ENCODE measurements around the gene MAST4.

The MAST4 gene

DNA sequence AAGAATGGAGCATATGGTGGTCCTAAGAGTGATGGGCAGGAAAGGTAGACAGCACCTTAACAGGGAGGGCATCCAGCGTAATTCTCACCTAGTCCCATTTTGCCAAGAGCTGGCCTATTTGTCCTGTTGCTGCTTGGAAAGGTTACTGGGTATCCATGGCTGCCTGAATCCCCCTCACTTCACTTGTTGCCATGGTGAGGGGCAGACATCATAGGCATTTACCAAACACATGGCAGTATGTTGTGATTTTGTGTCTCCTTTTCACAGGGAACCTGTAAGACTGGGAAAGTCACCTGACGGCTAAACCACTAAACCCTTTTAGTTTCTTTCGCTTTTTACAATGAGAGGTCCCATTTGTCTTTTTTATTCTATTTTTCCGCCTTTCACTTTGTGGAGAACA is 373.3 kb downstream of the MAST4 start:
- H3K27ac ChIP-seq (ENCODE audit: poor library complexity, severe bottlenecking): no peak overlapping the region
- H3K4me3 ChIP-seq (ENCODE audit: severe bottlenecking): no peak overlapping the region
- no peaks in the 10 kb centered on the region for H3K27me3 ChIP-seq (ENCODE audit: insufficient read depth, poor library complexity, severe bottlenecking)
- ATAC-seq (ENCODE audit: low read depth) (no peak), DNase-seq (ENCODE audit: low spot score) (no peak)
- H3K4me1 ChIP-seq (ENCODE audit: insufficient read depth, poor library complexity, severe bottlenecking): no peaks in the 10 kb centered on the region
- TF ChIP-seq, protein P1, sequence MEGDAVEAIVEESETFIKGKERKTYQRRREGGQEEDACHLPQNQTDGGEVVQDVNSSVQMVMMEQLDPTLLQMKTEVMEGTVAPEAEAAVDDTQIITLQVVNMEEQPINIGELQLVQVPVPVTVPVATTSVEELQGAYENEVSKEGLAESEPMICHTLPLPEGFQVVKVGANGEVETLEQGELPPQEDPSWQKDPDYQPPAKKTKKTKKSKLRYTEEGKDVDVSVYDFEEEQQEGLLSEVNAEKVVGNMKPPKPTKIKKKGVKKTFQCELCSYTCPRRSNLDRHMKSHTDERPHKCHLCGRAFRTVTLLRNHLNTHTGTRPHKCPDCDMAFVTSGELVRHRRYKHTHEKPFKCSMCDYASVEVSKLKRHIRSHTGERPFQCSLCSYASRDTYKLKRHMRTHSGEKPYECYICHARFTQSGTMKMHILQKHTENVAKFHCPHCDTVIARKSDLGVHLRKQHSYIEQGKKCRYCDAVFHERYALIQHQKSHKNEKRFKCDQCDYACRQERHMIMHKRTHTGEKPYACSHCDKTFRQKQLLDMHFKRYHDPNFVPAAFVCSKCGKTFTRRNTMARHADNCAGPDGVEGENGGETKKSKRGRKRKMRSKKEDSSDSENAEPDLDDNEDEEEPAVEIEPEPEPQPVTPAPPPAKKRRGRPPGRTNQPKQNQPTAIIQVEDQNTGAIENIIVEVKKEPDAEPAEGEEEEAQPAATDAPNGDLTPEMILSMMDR (IDR thresholded peaks at IDR 0.05; ENCODE audit: poor library complexity, severe bottlenecking): no peak
- H3K9me3 ChIP-seq (ENCODE audit: severe bottlenecking): no peaks in the 10 kb centered on the region
- no peaks in the 10 kb centered on the region for H3K36me3 ChIP-seq (ENCODE audit: low read depth)

DNA sequence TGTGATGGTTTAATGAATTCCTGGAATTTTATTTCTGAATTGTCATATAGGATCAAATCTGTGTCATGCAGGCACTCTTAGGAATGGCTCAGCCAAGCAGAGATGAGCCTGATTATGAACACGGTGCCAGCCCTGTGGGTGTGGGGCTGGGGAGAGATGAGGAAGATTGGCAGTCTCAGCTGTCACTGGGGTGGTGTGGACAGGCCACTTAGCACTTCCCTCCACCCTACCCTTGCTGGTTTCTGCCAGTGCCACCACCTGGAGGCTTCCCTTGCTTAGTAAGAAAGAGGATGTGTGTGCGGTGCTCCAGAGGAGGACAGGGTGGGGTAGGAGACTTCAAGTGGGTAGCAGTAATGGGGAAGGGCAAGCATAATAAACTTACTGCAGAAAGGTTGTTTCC is 373.8 kb downstream of the MAST4 start:
- H3K27ac ChIP-seq (ENCODE audit: poor library complexity, severe bottlenecking): no peak overlapping the region
- H3K9me3 ChIP-seq (ENCODE audit: severe bottlenecking): no peaks in the 10 kb centered on the region
- no peaks in the 10 kb centered on the region for H3K27me3 ChIP-seq (ENCODE audit: insufficient read depth, poor library complexity, severe bottlenecking)
- DNase-seq (ENCODE audit: low spot score) (no peak), ATAC-seq (ENCODE audit: low read depth) (no peak)
- no peak overlapping the region for H3K4me3 ChIP-seq (ENCODE audit: severe bottlenecking)
- H3K36me3 ChIP-seq (ENCODE audit: low read depth): no peaks in the 10 kb centered on the region
- TF ChIP-seq, protein P1 (IDR thresholded peaks at IDR 0.05; ENCODE audit: poor library complexity, severe bottlenecking): no peak
- no peaks in the 10 kb centered on the region for H3K4me1 ChIP-seq (ENCODE audit: insufficient read depth, poor library complexity, severe bottlenecking)

DNA sequence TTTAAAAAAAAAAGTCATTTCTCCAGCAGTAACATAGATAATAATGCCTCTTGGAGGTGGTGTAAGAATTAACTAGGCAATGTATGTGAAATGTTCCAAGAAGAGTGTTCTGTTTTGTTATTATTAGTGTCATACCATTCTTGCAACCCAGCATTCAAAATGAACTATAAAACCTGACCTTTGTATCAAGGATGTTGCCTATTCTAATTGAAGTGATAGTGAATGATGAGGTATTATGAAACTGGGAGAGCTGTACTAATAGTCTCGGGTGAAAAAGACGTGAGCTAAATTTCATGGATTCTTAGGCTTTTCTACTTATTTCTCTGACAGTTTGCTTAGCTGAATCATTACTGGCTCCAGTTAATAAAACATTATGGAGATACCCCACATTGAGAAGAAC is 375.8 kb downstream of the MAST4 start:
- DNase-seq (ENCODE audit: low spot score) (no peak), ATAC-seq (ENCODE audit: low read depth) (no peak)
- H3K36me3 ChIP-seq (ENCODE audit: low read depth): no peaks in the 10 kb centered on the region
- no peaks in the 10 kb centered on the region for H3K9me3 ChIP-seq (ENCODE audit: severe bottlenecking)
- TF ChIP-seq, protein P1 (IDR thresholded peaks at IDR 0.05; ENCODE audit: poor library complexity, severe bottlenecking): no peak
- no peaks in the 10 kb centered on the region for H3K27me3 ChIP-seq (ENCODE audit: insufficient read depth, poor library complexity, severe bottlenecking)
- no peak overlapping the region for H3K27ac ChIP-seq (ENCODE audit: poor library complexity, severe bottlenecking)
- no peak overlapping the region for H3K4me3 ChIP-seq (ENCODE audit: severe bottlenecking)
- H3K4me1 ChIP-seq (ENCODE audit: insufficient read depth, poor library complexity, severe bottlenecking): no peaks in the 10 kb centered on the region

DNA sequence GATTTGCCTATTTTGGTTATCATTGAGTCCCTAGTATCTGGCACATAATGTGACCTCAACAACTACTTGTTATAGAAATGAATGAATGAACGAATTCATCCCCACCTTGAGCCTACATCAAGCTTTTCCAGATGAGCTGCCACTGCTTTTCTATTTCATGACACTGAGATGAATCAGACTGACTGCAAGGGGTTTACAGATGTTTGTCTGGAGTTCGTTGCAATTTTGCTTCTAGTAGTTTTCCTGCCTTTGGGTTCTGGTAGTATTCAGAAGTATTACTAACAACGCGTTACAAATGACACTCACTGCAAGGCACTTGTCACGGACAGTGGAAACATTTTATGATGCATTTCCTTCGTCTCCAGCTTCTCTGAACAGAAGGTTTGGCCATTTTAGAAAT is 378.1 kb downstream of the MAST4 start:
- H3K36me3 ChIP-seq (ENCODE audit: low read depth): no peaks in the 10 kb centered on the region
- H3K27me3 ChIP-seq (ENCODE audit: insufficient read depth, poor library complexity, severe bottlenecking): no peaks in the 10 kb centered on the region
- TF ChIP-seq, protein P1 (IDR thresholded peaks at IDR 0.05; ENCODE audit: poor library complexity, severe bottlenecking): no peak
- DNase-seq (ENCODE audit: low spot score) (no peak), ATAC-seq (ENCODE audit: low read depth) (no peak)
- H3K4me3 ChIP-seq (ENCODE audit: severe bottlenecking): no peak overlapping the region
- H3K9me3 ChIP-seq (ENCODE audit: severe bottlenecking): no peaks in the 10 kb centered on the region
- no peak overlapping the region for H3K27ac ChIP-seq (ENCODE audit: poor library complexity, severe bottlenecking)
- no peaks in the 10 kb centered on the region for H3K4me1 ChIP-seq (ENCODE audit: insufficient read depth, poor library complexity, severe bottlenecking)

DNA sequence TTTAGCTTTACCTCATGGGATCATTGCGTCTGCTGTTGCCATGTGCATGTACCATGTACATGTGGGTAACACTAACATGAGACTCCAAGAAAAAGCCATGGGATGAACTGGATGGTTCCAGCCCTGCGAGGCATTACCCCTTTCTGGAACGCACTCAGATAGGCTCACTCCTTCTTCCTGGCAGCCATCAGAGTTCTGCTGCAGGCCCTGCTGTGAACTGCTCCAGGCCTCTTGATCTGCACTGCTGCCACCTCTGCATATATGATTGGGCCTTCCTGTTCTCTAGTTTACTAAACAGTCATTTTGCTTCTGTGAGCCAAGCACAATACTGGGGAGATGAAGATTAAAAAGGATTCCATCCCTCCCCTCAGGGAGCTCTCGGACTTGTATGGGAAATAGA is 379.9 kb downstream of the MAST4 start:
- no peaks in the 10 kb centered on the region for H3K4me1 ChIP-seq (ENCODE audit: insufficient read depth, poor library complexity, severe bottlenecking)
- H3K27ac ChIP-seq (ENCODE audit: poor library complexity, severe bottlenecking): no peak overlapping the region
- H3K9me3 ChIP-seq (ENCODE audit: severe bottlenecking): no peaks in the 10 kb centered on the region
- TF ChIP-seq, protein P1 (IDR thresholded peaks at IDR 0.05; ENCODE audit: poor library complexity, severe bottlenecking): no peak
- H3K36me3 ChIP-seq (ENCODE audit: low read depth): no peaks in the 10 kb centered on the region
- no peaks in the 10 kb centered on the region for H3K27me3 ChIP-seq (ENCODE audit: insufficient read depth, poor library complexity, severe bottlenecking)
- no peak; the same call in 2 of the 3 replicates for ATAC-seq (ENCODE audit: low read depth)
- no peak overlapping the region for H3K4me3 ChIP-seq (ENCODE audit: severe bottlenecking)
- DNase-seq (ENCODE audit: low spot score): no peak

Data from RWPE2 (cell line).